GM19395 (cell line): ENCODE data around the gene RAB20.
"Not testable (repeated sequence)": the region's sequence is repeated elsewhere in the genome, so short reads cannot be mapped to it uniquely, and the experiment has no call there.

Experiments used
- ATAC-seq: cut with Tn5 transposase; IDR thresholded peaks from one replicate; pipeline ENCODE4 v1.9.1; 2021; ENCODE audit warnings: mild to moderate bottlenecking, moderate library complexity; ENCODE audit not compliant: unreplicated experiment

The RAB20 gene, protein sequence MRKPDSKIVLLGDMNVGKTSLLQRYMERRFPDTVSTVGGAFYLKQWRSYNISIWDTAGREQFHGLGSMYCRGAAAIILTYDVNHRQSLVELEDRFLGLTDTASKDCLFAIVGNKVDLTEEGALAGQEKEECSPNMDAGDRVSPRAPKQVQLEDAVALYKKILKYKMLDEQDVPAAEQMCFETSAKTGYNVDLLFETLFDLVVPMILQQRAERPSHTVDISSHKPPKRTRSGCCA

DNA sequence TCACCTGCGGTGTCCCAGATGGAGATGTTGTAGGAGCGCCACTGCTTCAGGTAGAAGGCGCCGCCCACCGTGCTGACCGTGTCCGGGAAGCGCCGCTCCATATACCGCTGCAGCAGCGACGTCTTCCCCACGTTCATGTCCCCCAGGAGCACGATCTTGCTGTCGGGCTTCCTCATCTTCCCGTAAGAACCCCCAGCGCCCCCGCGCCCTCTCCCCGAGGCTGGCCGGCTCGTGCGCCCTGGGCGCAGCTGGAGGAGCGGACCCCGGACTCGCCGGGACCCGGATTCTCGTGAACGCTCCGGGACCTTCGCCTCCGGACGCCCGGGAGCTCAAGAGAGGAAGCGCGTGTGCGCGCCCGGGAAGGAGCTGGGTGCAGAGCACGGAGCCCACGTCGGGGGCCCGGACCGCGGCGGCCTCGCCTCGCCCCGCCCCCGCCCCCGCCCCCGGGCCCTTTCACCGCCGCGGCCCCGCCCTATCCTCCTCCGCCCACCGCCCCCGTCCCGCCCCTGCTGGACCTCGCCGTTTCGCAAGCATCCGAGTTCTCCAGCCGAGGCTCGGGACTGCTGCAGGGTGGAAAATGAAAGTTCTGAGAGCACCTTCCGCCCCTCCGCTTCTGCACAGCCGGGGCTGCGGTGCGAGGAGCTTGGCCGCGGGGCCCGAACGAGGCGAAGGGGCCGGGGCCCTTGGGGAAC, at the start of gene RAB20:
TSS of gene RAB20 (minus strand) at position 379 of the 692 bp plus-strand sequence. CDS start at position 176, 203 bp downstream.
- peak; percentile 82 for ATAC-seq

DNA sequence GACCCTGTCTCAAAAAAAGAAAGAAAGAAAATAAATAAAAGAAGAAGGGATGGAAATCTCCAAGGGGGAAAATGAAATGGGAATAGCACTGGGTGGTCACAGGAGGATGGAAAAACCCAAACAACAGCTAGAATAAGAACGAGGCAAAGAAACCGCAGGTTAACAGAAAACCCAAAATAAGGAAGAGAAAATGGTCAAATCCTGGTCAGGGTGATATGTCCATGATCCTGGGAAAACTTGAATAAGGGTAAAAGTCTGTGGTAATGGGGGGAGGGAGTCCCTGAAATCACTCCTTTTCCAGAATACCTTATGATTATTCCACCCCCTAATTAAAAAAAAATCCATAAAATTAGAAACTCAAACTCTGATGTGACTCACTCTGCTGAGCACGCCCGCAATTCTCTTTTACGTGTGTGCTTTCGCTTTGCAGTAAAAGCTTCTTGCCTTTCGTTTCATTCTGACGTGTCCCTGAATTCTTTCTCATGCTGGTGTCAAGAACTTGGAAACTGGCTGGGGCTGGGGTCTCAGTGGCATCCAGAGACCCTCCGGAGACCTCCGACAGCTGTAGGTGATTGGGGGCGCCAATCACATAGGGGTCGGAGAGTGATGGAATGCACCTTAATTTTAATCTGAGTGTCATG, 49.6 kb upstream of the RAB20 start:
- peak; percentile 30 for ATAC-seq

DNA sequence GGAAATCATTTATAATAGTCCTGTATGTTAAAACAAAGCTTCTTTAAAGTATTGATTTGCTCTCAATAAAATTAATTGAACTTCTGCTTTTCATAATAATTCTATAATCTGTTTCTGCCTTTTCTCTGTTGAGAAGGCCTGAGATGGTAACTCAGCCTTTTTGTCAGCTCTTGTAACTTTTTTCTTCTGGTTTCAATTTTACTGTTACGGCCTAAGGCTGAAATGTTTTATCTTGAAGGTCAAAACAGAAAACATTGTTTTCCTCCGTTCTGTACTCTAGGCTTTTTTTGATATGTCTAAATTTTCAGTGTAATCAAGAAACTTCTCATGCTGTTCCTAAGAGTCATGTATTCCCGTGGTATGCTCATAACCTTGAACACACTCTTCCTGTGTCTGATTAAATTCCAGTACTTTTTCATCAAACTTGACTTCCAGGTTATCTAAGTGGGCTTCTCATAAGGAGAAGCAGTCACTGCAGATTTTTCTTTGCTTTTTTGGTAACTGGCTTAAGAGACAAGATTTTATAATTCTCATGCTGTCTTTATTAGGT, 46.2 kb upstream of the RAB20 start:
- ATAC-seq = no peak

DNA sequence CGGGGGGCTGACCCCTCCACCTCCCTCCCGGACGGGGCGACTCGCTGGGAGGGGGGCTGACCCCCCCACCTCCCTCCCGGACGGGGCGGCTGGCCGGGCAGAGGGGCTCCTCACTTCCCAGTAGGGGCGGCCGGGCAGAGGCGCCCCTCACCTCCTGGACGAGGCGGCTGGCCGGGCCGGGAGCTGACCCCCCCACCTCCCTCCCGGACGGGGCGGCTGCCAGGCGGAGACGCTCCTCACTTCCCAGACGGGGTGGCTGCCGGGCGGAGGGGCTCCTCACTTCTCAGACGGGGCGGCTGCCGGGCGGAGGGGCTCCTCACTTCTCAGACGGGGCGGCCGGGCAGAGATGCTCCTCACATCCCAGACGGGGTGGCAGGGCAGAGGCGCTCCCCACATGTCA, 44.8 kb upstream of the RAB20 start:
- not testable (repeated sequence) for ATAC-seq

DNA sequence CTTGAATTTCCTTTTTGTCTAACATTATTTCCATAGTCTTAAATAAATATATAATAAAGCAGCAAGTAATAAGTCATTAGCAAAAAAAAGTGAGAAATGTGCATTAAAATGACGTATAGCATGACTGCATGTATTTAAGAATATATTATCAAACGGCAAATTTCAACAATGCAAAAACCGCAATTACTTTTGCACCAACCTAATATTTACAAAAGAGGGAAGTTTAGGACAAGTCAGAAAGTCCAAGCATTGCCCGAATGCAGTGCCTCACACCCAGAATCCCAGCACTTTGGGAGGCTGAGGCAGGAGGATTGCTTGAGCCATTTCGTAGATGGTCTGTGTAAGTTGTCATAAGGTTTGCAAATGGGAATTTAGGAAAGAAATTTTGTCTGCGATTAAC, 43.6 kb upstream of the RAB20 start:
- no peak for ATAC-seq

DNA sequence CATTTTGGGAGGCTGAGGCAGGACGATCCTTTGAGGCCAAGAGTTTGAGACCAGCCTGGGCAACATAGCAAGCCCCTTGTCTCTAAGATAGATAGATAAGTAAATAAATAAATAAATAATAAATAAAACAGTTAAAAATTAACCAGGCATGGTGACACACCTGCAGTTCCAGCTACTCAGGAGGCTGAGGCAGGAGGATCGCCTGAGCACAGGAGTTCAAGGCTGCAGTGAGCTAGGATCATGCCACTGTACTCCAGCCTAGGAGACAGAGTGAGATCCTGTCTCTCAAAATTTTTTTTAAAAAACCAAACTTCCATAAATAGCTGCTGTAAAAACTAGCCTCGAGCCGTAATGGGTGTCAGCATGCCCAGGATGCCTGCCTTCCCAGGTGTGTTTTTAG, 39.5 kb upstream of the RAB20 start:
- ATAC-seq = no peak

DNA sequence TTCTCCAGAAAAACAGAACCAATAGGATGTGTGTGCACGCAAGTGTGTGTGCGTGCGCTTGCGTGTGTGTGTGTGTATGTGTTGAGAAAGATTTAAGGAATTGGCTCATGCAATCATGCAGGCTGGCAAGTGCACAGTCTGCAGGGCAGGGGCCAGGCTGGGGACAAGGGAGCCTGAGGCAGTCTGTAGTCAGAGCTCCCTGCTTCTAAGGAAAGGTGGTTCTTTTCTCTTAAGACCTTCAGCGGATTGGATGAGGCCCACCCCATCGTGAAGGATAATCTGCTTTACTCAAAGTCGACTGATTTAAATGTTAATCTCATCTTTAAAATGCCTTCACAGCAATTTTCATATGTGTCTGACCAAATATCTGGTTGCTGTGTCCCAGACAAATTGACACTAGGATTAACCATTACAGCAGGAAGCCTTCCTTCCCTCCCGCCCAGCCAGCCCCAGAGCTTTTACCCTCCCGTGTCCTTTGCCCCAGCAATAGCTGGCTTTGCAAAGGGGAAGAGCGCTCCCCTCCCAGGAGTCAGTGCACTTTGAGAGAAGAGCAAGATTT, 38.8 kb upstream of the RAB20 start:
- no peak for ATAC-seq

DNA sequence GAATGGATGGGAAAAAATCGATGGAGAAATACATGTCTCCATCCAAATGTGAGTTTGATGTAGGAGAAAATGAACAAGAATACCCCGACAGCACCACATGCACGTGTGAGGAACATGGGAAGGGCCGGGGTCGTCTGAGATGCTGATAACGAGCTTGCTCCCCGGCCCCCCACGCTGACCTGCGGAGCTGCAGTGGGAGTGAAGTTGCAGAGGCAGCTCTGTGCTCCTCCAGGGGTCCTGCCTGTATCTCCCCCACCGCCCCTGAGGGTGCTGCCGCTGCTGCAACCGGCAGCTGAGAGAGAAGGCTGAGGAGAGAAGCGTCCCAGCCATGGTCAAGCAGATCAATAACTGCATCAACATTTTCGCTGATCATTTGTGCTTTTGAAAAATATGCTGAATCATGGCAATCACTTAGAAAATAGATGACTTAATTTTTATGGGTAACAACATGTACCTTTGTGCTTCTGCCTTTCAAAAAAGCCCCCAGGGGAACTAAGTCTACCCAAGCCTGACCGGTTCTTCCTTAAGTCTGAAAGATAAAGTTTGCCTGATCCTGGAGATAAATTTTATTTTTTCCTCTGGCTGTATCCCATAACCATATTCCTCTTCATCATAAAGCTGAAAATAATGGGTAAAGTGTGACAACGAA, 35.6 kb upstream of the RAB20 start:
- no peak for ATAC-seq

DNA sequence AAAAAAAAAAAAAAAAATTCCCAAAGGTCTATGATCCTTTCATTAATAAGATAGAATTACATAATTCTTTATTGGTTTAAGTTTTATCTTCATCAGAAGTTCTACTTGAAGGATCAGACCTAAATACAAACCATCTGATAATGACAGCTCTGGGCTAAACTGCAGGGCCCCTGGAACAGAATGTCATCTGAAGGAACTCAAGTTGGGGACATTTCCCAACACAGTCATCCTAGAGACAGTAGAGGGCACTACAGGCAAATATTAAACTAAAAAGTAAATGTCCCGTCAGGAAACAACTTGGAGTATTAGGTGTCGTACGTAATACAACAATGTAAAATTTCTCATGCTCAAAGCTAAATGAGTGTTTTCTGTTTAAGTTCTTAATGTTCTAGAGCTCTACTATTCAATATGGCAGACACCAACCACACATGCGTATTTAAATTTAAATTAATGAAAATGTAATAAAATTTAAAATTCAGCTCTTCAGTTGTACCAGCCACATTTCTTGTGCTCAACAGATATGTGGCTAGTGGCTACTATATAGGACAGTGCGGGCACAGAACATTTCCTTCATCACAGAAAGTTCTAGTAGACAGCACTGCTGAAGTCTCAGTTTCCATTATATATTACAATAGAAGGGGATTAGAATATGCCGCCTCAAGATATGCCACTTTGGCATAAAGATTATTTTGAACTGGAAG, 32.1 kb upstream of the RAB20 start:
- ATAC-seq = peak; percentile 79

DNA sequence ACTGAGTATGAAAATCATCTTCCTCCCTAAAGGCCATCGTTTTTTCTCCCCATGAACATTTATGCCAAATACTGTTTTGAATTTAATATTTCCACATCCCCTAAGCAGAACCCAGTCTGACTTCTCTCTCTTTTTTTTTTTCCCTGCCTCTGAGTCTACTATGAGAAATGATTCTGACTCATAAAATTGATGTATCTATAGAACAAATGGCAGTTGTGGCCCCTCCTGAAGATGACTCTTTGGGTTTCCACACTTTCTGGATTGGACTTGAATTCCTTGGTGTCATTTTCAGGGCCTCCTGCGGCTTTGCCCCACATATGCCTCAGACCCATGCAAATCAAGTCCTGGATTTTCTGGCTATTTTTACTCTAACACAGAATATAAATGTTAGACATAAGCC, 31.1 kb upstream of the RAB20 start:
- no peak for ATAC-seq

DNA sequence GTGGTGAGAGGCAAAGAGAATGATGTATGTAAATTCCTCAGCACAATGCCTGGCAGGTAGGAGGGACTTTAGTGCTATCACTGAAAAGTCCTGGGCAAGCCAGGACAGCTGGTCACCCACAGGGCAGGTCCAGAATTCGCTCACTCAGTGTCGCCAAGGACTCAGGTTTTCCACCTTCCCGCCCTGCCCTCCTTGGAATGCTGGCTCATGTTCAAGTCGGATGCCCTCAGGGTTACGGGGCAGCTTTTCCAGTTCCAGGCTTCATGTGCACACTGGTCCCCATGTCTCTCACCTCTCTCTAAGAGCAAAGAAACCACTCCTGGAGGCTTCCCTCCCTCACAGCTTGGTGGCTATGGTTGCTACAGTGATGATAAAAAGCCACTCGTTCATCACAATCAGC, 29.1 kb upstream of the RAB20 start:
- ATAC-seq = no peak

DNA sequence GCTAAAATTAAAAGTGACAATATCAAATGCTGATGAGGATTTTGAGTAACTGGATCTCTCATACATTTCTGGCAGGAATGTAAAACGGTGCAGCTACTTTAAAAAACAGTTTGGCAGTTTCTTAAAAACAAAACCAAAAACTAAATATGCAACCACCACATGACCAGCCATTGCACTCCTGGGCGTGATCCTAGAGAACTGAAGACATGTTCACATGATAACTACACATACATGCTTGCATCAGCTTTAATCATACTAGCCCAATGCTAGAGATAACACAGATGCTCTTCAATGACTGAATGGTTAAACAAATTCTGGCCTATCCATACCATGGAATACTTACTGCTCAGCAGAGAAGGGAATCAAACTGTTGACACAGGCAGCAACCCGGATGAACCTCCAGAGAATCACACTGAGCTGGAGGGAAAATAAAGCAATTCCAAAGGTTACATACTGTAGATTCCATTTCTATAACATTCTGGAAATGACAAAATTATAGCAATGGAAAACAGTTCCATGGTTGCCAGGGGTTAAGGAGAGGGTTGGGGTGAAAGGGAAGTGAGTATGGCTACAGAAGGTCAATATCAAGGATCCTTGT, 28.4 kb upstream of the RAB20 start:
- no peak for ATAC-seq

DNA sequence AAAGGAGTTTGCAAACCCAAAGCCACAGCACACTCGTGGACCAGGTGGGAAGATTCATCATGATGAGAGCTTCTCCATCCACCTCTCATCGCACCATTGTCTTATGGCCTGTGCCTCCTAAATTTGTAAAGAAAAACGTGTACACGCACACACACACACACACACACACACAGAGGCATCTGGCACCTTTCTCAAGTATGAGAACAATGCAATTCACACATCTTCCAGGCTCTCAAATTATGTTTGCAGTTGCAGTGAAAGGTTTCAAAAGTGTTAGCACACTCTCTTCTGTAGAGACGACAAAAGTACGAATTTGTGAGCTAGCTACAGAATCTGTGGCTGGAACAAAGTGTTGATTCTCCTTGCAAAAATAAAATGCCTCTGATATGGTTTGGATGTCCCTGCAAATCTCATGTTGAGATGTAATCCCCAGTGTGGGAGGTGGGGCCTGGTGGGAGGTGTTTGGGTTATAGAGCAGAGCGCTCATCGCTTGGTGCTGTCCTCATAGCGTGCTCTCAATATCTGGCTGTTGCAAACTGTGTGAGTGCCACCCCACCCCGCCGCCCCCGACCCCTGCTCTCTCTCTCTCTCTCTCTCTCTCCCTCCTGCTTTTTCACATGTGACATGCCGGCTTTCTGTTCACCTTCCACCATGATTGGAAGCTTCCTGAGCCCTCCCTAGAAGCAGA, 21.8 kb upstream of the RAB20 start:
- ATAC-seq = no peak

DNA sequence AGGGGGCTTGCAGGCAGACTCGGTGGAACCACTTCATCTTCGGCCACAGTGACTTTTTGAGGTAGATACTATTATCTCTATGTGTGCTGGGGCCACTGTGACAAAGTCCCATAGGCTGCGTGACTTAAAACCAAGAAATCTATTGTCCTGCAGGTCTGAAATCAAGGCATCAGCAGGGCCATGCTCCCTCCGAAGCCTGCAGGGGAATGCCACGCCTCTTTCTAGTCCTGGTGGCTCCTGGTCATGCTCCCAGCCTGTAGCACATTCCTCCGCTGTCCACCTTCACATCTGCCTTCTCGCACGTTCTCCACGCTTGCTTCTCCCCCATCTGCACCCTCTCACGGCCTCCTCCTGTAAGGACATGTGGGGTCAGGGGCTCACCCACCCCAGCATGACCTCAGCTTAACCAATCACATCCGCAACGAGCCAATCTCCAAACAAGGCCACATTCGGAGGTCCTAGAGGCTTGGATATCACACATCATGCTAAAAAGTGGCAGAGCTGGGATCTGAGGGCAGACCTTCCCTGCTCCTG, 21.0 kb upstream of the RAB20 start:
- ATAC-seq = no peak

DNA sequence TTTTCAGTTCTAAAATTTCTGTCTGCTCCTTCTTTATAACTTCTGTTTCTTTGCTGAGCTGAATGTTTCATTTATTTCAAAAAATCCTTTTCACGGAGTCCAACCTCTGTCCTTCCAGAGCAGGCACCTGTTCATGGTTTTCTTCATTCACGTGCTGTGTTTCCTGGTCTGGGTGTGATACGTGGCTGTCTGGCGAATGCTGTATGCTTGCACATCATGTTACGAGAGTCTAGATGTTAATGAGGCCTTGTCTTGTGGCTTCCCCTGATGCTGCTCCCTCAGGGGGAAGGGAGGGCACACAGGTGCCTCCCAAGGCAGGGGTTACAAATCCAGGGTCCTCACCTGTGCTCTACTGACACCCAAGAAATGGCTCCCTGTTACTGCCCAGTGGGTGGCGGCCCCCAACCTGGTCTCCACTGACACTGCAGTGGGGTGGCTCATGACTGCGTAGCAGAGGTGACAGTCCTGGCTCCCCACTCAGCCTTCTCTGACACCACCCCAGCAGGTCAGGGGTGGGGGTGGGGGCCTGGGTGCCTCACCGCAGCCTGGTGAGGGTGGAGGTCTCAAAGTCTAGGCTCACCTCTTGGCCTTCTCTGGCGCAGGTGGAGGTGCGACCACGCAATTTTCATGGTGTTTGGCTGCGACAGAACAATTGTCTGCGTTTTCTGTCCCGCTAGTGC, 20.1 kb upstream of the RAB20 start:
- ATAC-seq = no peak

DNA sequence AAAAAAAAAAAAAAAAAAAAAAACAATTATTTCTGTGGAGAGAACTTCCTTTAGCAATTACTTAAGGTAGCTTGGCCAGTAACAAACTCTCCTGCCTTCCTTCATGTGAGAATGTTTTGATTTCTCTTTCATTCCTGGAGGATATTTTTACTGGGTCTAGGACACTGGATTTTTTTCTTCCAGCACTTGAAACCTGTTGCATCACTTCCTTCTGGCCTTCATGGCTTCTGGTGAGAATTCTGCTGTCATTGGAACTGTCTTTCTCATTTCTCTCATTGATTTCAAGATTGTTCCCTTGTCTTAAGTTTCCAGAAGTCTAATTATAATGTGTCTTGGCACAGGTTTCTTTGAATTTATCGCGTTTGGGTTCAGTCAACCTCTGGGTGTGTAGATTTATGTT, 19.3 kb upstream of the RAB20 start:
- ATAC-seq = no peak

DNA sequence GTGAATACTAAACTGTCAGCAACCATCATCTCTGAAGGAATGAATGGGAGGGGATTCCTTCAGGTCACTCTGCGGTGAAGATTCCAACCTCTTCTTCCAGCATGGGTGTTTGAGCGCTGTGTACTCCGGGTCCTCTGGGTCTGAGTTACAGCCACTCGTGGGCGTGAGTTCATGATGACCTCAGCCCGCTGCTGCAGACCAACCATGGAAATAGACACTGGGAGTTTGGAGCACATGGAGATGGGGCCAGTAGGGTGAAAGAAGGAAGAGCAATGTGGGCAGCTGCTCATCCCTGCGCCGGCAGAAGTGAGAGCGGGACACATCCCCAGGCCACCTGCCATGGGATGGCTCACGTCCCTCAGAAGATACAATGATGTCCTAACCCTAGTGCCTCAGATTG, 16.8 kb upstream of the RAB20 start:
- no peak for ATAC-seq

DNA sequence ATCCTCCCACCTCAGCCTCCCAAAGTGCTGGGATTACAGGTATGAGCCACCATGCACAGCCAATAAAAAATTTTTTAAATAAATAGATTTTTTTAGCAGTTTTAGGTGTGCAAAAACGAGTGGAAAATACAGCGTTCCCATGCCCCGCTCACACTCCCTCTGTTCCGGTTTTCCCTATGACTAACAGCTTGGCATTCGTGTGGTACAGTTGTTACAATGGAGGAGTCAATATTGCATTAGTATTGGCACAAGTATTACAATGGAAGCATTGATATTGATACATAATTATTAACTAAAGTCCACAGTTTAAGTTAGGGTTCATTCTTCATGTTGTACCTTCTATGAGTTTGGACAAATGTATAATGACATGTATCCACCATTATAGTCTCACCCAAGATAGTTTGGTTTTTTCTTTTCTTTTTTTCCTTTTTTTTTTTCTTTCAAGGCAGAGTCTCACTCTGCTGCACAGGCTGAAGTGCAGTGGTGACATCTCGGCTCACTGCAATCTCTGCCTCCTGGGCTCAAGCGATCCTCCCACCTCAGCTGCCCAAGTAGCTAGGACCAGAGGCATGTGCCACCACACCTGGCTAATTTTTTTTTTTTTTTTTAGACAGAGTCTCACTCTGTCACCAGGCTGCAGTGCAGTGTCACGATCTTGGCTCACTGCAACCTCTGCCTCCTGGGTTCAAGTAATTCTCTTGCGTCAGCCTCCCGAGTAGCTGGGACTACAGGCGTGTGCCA, 15.4 kb upstream of the RAB20 start:
- no peak for ATAC-seq
